Measurements from ENCODE around the gene CPD. TPM values are rescaled to one million over a fixed set of nuclear protein-coding genes. Genes with fewer than 3 reads are reported as not detected.

CPD gene
- total and polyA plus RNA-seq, 2 of the 13 experiments (the other 11 are each of a cell fraction or from before 2014, with no cell fraction given) = 46.1 to 72.3 TPM

DNA sequence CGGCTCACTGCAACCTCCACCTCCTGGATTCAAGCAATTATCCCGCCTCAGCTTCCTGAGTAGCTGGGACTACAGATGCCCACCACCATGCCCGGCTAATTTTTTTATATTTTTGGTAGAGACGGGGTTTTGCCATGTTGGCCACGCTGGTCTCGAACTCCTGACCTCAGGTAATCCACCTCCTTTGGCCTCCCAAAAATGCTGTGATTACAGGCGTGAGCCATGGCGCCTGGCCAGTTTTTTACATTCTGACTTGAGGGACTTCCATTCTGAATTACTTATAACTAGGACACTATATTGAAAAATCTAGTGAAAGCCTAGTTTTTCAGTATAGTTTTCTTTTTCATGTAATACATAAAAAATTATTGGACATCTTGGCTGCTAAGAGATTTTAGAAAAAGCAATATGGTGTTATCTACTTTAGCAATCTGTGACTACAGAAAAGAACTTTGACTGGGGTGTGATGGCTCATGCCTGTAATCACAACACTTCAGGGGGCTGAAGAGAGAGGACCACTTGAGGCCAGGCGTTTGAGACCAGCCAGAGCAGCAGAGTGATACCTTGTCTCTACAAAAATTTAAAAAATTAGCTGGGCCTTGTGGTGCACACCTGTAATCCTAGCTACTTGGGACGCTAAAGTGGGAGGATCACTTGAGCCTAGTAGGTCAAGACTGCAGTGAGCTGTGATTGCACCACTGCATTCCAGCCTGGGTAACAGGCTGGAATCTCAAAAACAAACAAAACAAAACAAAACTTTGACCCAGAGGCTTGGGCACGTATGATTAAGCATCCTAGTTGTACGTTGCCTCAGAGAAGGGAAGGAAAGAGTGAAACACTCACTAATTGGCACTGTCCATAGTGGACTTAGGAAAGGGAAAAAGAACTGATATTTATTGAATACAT is 71.6 kb downstream of the CPD start (continued):
- TF ChIP-seq PHB2 (IDR thresholded peaks at IDR 0.05; ENCODE audit: partially characterized antibody) (no peak), NR2F2 (IDR thresholded peaks at IDR 0.05; ENCODE audit: borderline replicate concordance, low read depth) (peak; percentile 54; the same call in 1 of the 2 replicates), NPAS2 (CRISPR knock-in tag; IDR thresholded peaks at IDR 0.05; ENCODE audit: borderline replicate concordance) (no peak), SP140L (CRISPR knock-in tag; IDR thresholded peaks at IDR 0.05; ENCODE audit: borderline replicate concordance) (0 out of 2 replicates have a peak, but pooled peaks have one; percentile 34), ZNF557 (CRISPR knock-in tag; IDR thresholded peaks at IDR 0.05) (0 out of 2 replicates have a peak, but pooled peaks have one; percentile 31), ZNF44 (CRISPR knock-in tag; IDR thresholded peaks at IDR 0.05) (no peak), PHF5A (CRISPR knock-in tag; IDR thresholded peaks at IDR 0.05; ENCODE audit: low read depth, unreplicated experiment) (peak; percentile 32), ZBTB7B (CRISPR knock-in tag; IDR thresholded peaks at IDR 0.05) (0 out of 2 replicates have a peak, but pooled peaks have one; percentile 34), TGIF2 (CRISPR knock-in tag; IDR thresholded peaks at IDR 0.05) (peak; percentile 45; the same call in 1 of the 2 replicates), ZNF724P (CRISPR knock-in tag; IDR thresholded peaks at IDR 0.05; ENCODE audit: borderline replicate concordance) (no peak), STAG1 (CRISPR knock-in tag; IDR thresholded peaks at IDR 0.05) (peak; percentile 29; the same call in 1 of the 2 replicates), TCF12 (IDR thresholded peaks at IDR 0.05) (no peak), TCF12 (CRISPR knock-in tag; IDR thresholded peaks at IDR 0.05) (no peak), HNF4A (CRISPR knock-in tag; IDR thresholded peaks at IDR 0.05) (peak; percentile 96), DMAP1 (CRISPR knock-in tag; IDR thresholded peaks at IDR 0.05) (no peak), MIER2 (CRISPR knock-in tag; IDR thresholded peaks at IDR 0.05) (0 out of 2 replicates have a peak, but pooled peaks have one; percentile 52), ZMYM4 (CRISPR knock-in tag; IDR thresholded peaks at IDR 0.05) (peak; percentile 89), IKZF4 (CRISPR knock-in tag; IDR thresholded peaks at IDR 0.05; ENCODE audit: borderline replicate concordance, low read depth, not compliant biosample characterization) (no peak), MTA3 (CRISPR knock-in tag; IDR thresholded peaks at IDR 0.05) (no peak), HMG20A (CRISPR knock-in tag; IDR thresholded peaks at IDR 0.05; ENCODE audit: borderline replicate concordance) (peak; percentile 83; the same call in 1 of the 2 replicates), YEATS4 (CRISPR knock-in tag; IDR thresholded peaks at IDR 0.05; ENCODE audit: borderline replicate concordance) (peak; percentile 58; the same call in 1 of the 2 replicates)
- TF ChIP-seq, protein P1, sequence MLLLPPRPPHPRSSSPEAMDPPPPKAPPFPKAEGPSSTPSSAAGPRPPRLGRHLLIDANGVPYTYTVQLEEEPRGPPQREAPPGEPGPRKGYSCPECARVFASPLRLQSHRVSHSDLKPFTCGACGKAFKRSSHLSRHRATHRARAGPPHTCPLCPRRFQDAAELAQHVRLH (CRISPR knock-in tag; IDR thresholded peaks at IDR 0.05; ENCODE audit: borderline replicate concordance, low read depth) = peak; percentile 70; the same call in 1 of the 2 replicates
- TF ChIP-seq, protein P2, sequence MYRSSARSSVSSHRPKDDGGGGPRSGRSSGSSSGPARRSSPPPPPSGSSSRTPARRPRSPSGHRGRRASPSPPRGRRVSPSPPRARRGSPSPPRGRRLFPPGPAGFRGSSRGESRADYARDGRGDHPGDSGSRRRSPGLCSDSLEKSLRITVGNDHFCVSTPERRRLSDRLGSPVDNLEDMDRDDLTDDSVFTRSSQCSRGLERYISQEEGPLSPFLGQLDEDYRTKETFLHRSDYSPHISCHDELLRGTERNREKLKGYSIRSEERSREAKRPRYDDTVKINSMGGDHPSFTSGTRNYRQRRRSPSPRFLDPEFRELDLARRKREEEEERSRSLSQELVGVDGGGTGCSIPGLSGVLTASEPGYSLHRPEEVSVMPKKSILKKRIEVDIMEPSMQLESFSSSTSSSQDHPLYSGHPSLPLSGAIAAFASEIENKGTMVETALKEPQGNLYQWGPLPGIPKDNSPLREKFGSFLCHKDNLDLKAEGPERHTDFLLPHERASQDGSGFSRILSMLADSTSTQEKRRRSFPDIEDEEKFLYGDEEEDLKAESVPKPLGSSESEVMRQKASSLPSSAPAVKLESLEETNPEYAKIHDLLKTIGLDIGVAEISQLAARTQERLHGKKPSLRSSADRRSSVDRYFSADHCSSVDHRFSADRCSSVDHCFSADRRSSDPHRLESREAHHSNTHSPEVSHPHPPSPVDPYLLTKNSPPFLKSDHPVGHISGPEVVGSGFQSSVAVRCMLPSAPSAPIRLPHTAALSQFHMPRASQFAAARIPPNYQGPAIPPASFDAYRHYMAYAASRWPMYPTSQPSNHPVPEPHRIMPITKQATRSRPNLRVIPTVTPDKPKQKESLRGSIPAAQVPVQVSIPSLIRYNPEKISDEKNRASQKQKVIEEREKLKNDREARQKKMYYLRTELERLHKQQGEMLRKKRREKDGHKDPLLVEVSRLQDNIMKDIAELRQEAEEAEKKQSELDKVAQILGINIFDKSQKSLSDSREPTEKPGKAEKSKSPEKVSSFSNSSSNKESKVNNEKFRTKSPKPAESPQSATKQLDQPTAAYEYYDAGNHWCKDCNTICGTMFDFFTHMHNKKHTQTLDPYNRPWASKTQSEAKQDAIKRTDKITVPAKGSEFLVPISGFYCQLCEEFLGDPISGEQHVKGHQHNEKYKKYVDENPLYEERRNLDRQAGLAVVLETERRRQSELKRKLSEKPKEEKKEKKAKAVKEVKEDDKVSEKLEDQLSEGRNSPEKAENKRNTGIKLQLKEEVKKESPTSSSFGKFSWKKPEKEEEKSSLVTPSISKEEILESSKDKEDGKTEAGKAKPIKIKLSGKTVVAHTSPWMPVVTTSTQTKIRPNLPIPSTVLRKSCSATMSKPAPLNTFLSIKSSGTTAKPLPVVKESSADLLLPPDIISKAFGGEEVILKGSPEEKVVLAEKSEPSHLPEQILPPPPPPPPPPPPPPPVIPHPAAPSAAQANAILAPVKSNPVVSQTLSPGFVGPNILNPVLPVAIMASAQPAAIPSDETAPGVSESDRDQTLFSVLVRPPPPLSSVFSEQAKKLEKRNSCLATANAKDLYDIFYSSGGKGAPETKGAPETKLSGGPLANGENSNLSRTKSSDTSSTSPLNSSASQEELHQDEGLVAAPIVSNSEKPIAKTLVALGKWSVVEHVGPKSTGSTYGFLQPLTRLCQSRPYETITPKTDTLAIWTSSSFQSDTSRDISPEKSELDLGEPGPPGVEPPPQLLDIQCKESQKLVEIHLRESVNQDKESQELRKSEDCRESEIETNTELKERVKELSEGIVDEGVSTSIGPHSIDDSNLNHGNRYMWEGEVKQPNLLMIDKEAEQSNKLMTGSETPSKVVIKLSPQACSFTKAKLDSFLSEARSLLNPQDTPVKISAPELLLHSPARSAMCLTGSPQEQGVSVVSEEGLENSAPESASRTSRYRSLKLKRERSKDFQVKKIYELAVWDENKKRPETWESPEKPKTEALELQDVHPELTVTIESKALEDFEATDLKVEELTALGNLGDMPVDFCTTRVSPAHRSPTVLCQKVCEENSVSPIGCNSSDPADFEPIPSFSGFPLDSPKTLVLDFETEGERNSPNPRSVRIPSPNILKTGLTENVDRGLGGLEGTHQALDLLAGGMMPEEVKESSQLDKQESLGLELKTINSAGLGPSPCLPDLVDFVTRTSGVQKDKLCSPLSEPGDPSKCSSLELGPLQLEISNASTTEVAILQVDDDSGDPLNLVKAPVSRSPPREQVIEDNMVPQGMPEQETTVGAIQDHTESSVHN (CRISPR knock-in tag; IDR thresholded peaks at IDR 0.05) = no peak
